IMR-90 (cell line): ENCODE results near the gene PRELID2. TPM values are rescaled to one million over a fixed set of nuclear protein-coding genes. Genes with fewer than 3 reads are reported as not detected.

Source experiments
- ATAC-seq: fragments of 200-7000 bp; cut with Tn5 transposase; 2 replicates; pipeline ENCODE4 v1.9.1; 2020; ENCODE audit warnings: low read depth, mild to moderate bottlenecking, moderate library complexity
- BruUV-seq: library from RNA; stranded (reverse); fragments of 400-500 nt; replicated peaks from 2 replicates; lab custom pipeline; 2021; lab: Mats Ljungman, UMichigan
- CTCF ChIA-PET: fragments of 300-600 bp; formaldehyde crosslinking; extraction: SDS; loops from one replicate; lab custom pipeline; 2021; ENCODE audit warnings: antibody characterized with exemption; lab: Yijun Ruan, JAX
- POLR2A ChIA-PET: fragments of 300-600 bp; sonication (Branson Sonifier 250); formaldehyde crosslinking; loops from one replicate; lab custom pipeline; 2022; ENCODE audit warnings: antibody characterized with exemption; ENCODE audit not compliant: unreplicated experiment; lab: Charles Lee
- DNase-seq: peaks from one replicate; pipeline ENCODE4 v3.0.0; 2013
- H2AFZ ChIP-seq: replicated peaks from 2 replicates; pipeline ENCODE3; 2013; ENCODE audit warnings: low read length, mild to moderate bottlenecking; ENCODE audit not compliant: poor library complexity
- H2AK5ac ChIP-seq: 2 replicates; pipeline ENCODE4 v1.6.1; 2013; ENCODE audit warnings: low read depth, low read length, inconsistent platforms
- H2AK9ac ChIP-seq: replicated peaks from 2 replicates; pipeline ENCODE3; 2013; ENCODE audit warnings: mild to moderate bottlenecking, low read depth, low read length, moderate library complexity; ENCODE audit not compliant: poor library complexity
- H2BK120ac ChIP-seq: 2 replicates; pipeline ENCODE4 v1.6.1; 2013; ENCODE audit warnings: low read depth, low read length, inconsistent platforms
- H2BK15ac ChIP-seq: 3 replicates; pipeline ENCODE4 v1.6.1; 2013; ENCODE audit warnings: low read depth, low read length, inconsistent platforms
- H2BK20ac ChIP-seq: 2 replicates; pipeline ENCODE4 v1.6.1; 2013; ENCODE audit warnings: low read depth, mild to moderate bottlenecking, inconsistent platforms, low read length, moderate library complexity
- H2BK5ac ChIP-seq: 2 replicates; pipeline ENCODE4 v1.6.1; 2013; ENCODE audit warnings: mild to moderate bottlenecking, low read depth, low read length, inconsistent platforms; ENCODE audit not compliant: poor library complexity, severe bottlenecking
- H3K14ac ChIP-seq: replicated peaks from 2 replicates; pipeline ENCODE4 v1.6.1; 2013; ENCODE audit warnings: low read depth, low read length, inconsistent platforms
- H3K18ac ChIP-seq: 2 replicates; pipeline ENCODE4 v1.6.1; 2013; ENCODE audit warnings: low read depth, low read length, control low read depth
- H3K23ac ChIP-seq: 2 replicates; pipeline ENCODE4 v1.6.1; 2013; ENCODE audit warnings: low read depth, low read length, inconsistent platforms
- H3K27ac ChIP-seq: 2 replicates; pipeline ENCODE4 v1.5.1; 2013; ENCODE audit warnings: mild to moderate bottlenecking, control low read depth, low read length; ENCODE audit not compliant: insufficient read depth
- H3K27me3 ChIP-seq: 2 replicates; pipeline ENCODE4 v1.6.1; 2013; ENCODE audit warnings: low read length; ENCODE audit not compliant: control insufficient read depth, insufficient read depth
- H3K36me3 ChIP-seq: 2 replicates; pipeline ENCODE4 v1.6.1; 2013; ENCODE audit warnings: low read length, mixed read lengths; ENCODE audit not compliant: control insufficient read depth, insufficient read depth
- H3K4ac ChIP-seq: 2 replicates; pipeline ENCODE4 v1.6.1; 2013; ENCODE audit warnings: low read depth, low read length, inconsistent platforms
- H3K4me1 ChIP-seq: 2 replicates; pipeline ENCODE4 v1.6.1; 2013; ENCODE audit warnings: low read length, mixed read lengths; ENCODE audit not compliant: control insufficient read depth, insufficient read depth
- H3K4me2 ChIP-seq: 2 replicates; pipeline ENCODE4 v1.6.1; 2013; ENCODE audit warnings: low read depth, mild to moderate bottlenecking, control low read depth, low read length, moderate library complexity
- H3K4me3 ChIP-seq: 2 replicates; pipeline ENCODE4 v1.5.1; 2013; ENCODE audit warnings: low read depth, mild to moderate bottlenecking, control low read depth, low read length, moderate library complexity; ENCODE audit not compliant: insufficient read depth
- H3K56ac ChIP-seq: 2 replicates; pipeline ENCODE4 v1.6.1; 2013; ENCODE audit warnings: low read length, inconsistent platforms; ENCODE audit not compliant: insufficient read depth; ENCODE audit errors: extremely low read depth
- H3K79me1 ChIP-seq, 2 experiments: 2 replicates each; pipeline ENCODE4 v1.6.1; 2013; ENCODE audit warnings: low read length in 2 of 2, inconsistent platforms in 1 of 2, low read depth in 1 of 2
- H3K9ac ChIP-seq: 2 replicates; pipeline ENCODE4 v1.6.1; 2013; ENCODE audit warnings: low read depth, low read length, control low read depth
- H3K9me1 ChIP-seq: 2 replicates; pipeline ENCODE4 v1.6.1; 2013; ENCODE audit warnings: low read length, inconsistent platforms; ENCODE audit not compliant: insufficient read depth
- H3K9me3 ChIP-seq: 2 replicates; pipeline ENCODE4 v1.6.1; 2013; ENCODE audit warnings: low read length; ENCODE audit not compliant: control insufficient read depth, insufficient read depth
- H4K20me1 ChIP-seq: 2 replicates; pipeline ENCODE4 v1.6.1; 2013; ENCODE audit warnings: low read length, inconsistent platforms; ENCODE audit not compliant: insufficient read depth
- H4K5ac ChIP-seq: 2 replicates; pipeline ENCODE4 v1.6.1; 2013; ENCODE audit warnings: mild to moderate bottlenecking, low read depth, low read length, control low read depth
- H4K8ac ChIP-seq, 2 experiments: 2 replicates each; pipeline ENCODE4 v1.6.1; 2013; ENCODE audit warnings: low read depth in 2 of 2, low read length in 2 of 2, control low read depth in 1 of 2, inconsistent platforms in 1 of 2
- H4K91ac ChIP-seq: 2 replicates; pipeline ENCODE4 v1.6.1; 2013; ENCODE audit warnings: low read depth, low read length, inconsistent platforms; ENCODE audit not compliant: insufficient read depth
- CTCF ChIP-seq: conservative IDR thresholded peaks from 2 replicates; pipeline ENCODE4 v1.5.1; 2012; ENCODE audit warnings: mild to moderate bottlenecking, low read depth, low read length, improper control_type of control experiment
- WGBS, 2 experiments: methylation state at CpG; one replicate each; pipeline versions ENCODE4 v1.1.5 to v1.1.7; 2013; ENCODE audit warnings: missing lambda C conversion rate in 2 of 2; ENCODE audit not compliant: insufficient read length in 1 of 2; ENCODE audit errors: extremely low coverage in 2 of 2; 5-methylcytosine and 5-hydroxymethylcytosine counted together
- dilution Hi-C: fragments of 300-500 bp; cut with HindIII; formaldehyde crosslinking; loops from one replicate; pipeline ENCODE4 v1.14.3; 2018; ENCODE audit warnings: low sequenced_read_pairs; ENCODE audit not compliant: unreplicated experiment
- in situ Hi-C: fragments of 300-500 bp; cut with MboI; formaldehyde crosslinking; loops from 3 replicates; pipeline ENCODE4 v1.14.3; 2019; ENCODE audit warnings: low sequenced_read_pairs, inconsistent platforms, mixed read lengths
- intact Hi-C: fragments of 100-400 bp; cut with micrococcal nuclease; formaldehyde crosslinking; loops from 2 replicates; pipeline ENCODE4 v1.10.0; 2022
- polyA plus RNA-seq, 3 experiments: library from polyadenylated mRNA; depleted of rRNA; stranded (reverse); fragments of >200 nt; gene quantifications; 2 replicates each; pipeline ENCODE4 v1.2.3, GENCODE V29; 2012; ENCODE audit warnings: low replicate concordance in 1 of 3
- total RNA-seq: library from RNA; depleted of rRNA; stranded (reverse); fragments of >200 nt; gene quantifications from 2 replicates; pipeline ENCODE4 v1.2.3, GENCODE V29; 2012

The PRELID2 gene
- total and polyA plus RNA-seq, 2 of the 4 experiments (the other 2 are of a cell fraction): 4.9 to 8.6 TPM

- no peak for ATAC-seq
- Histone ChIP-seq H3K36me3 (no peaks in the 10 kb centered on the region), H3K4me3 (no peak overlapping the region), H2AK9ac (no peak overlapping the region), H3K4me1 (no peaks in the 10 kb centered on the region), H3K18ac (no peak overlapping the region), H3K14ac (no peak overlapping the region), H2BK120ac (no peak overlapping the region), H4K8ac (no peak overlapping the region), H3K56ac (no peak overlapping the region), H3K9ac (no peak overlapping the region), H3K27ac (no peak overlapping the region), H3K79me1 (no peaks in the 10 kb centered on the region), H2AFZ (no peak overlapping the region), H3K27me3 (no peaks in the 10 kb centered on the region), H4K5ac (no peak overlapping the region), H2BK20ac (no peak overlapping the region), H3K23ac (no peak overlapping the region), H2BK15ac (no peak overlapping the region), H4K91ac (no peak overlapping the region), H2BK5ac (no peak overlapping the region), H3K4me2 (no peak overlapping the region), H4K20me1 (no peaks in the 10 kb centered on the region), H3K9me1 (no peaks in the 10 kb centered on the region), H2AK5ac (no peak overlapping the region), H3K4ac (no peak overlapping the region), H3K9me3 (no peaks in the 10 kb centered on the region)
- in situ Hi-C loops (no loop called here), intact Hi-C loops (no loop called here), dilution Hi-C loops (no loop called here)
- no peak for DNase-seq
- CTCF ChIA-PET: no interaction called here
- TF ChIP-seq CTCF: no peak
- POLR2A ChIA-PET: no interaction called here
- BruUV-seq: no TSS peak
- WGBS, 2 experiments: 95% methylated on average over 7 of the region's 14 CpGs; no CpG with 5 or more reads in 1 of the 2 experiments
These were observed 91.6 kb downstream of the PRELID2 start for GRCh38 chr5:145743396-145744061.
